ENCODE data around the gene CRAMP1. TPM values are rescaled to one million over a fixed set of nuclear protein-coding genes. Genes with fewer than 3 reads are reported as not detected.
A peak's percentile ranks its signal among the peaks of the same experiment; 100 is the strongest.

CRAMP1 gene
- total RNA-seq, 2 donors from 2014 or later, result 29.2 to 40.0 TPM

GRCh38 chr16:1673424-1674151, 61.4 kb downstream of the CRAMP1 start:
- no peaks in the 10 kb centered on the region for H3K27me3 ChIP-seq (ENCODE audit: control insufficient read depth, insufficient read depth, low read length, poor library complexity, severe bottlenecking)
- no peaks in the 10 kb centered on the region for H3K4me1 ChIP-seq (ENCODE audit: control insufficient read depth, insufficient read depth, low read length)
- no peak overlapping the region for H3K27ac ChIP-seq (ENCODE audit: low read depth, low read length)
- no peaks in the 10 kb centered on the region for H3K9me3 ChIP-seq (ENCODE audit: control insufficient read depth, low read length)
- no peak overlapping the region for H3K4me3 ChIP-seq (ENCODE audit: low read length)
- TF ChIP-seq CTCF (conservative IDR thresholded peaks at IDR 0.05), result no peak
- no peaks in the 10 kb centered on the region for H3K9me3 Mint-ChIP-seq
- H3K36me3 Mint-ChIP-seq (ENCODE audit: low read depth), result peaks cover 68% of the 10 kb centered on the region
- no peak overlapping the region for H3K9ac ChIP-seq (ENCODE audit: extremely low read depth, low read length, poor library complexity, severe bottlenecking)
- DNase-seq, result peak; percentile 24
- no peaks in the 10 kb centered on the region for H3K27me3 Mint-ChIP-seq (ENCODE audit: insufficient read depth)
- H3K4me3 Mint-ChIP-seq, result no peak overlapping the region
- WGBS, 2 experiments (ENCODE audit: insufficient coverage in 1 of 2, insufficient read length in 1 of 2), result 94 to 97% methylated on average over 25 to 26 of the region's 26 CpGs
- H3K27ac Mint-ChIP-seq, result no peak overlapping the region
- H3K4me1 Mint-ChIP-seq, result peaks cover 1% of the 10 kb centered on the region
- H3K36me3 ChIP-seq (ENCODE audit: control insufficient read depth, insufficient read depth, low read length), result peaks cover 75% of the 10 kb centered on the region

- Mint-ChIP-seq H3K36me3 (ENCODE audit: low read depth) (peaks cover 64% of the 10 kb centered on the region), H3K27ac (no peak overlapping the region), H3K9me3 (no peaks in the 10 kb centered on the region), H3K27me3 (ENCODE audit: insufficient read depth) (no peaks in the 10 kb centered on the region), H3K4me1 (peaks cover 6% of the 10 kb centered on the region), H3K4me3 (no peak overlapping the region)
- peak; percentile 37 for DNase-seq
- 93 to 100% methylated on average over 6 to 7 of the region's 7 CpGs for WGBS, 2 experiments (ENCODE audit: insufficient coverage in 1 of 2, insufficient read length in 1 of 2)
- Histone ChIP-seq H3K4me3 (ENCODE audit: low read length) (no peak overlapping the region), H3K4me1 (ENCODE audit: control insufficient read depth, insufficient read depth, low read length) (no peaks in the 10 kb centered on the region), H3K27me3 (ENCODE audit: control insufficient read depth, insufficient read depth, low read length, poor library complexity, severe bottlenecking) (no peaks in the 10 kb centered on the region), H3K36me3 (ENCODE audit: control insufficient read depth, insufficient read depth, low read length) (peaks cover 68% of the 10 kb centered on the region), H3K27ac (ENCODE audit: low read depth, low read length) (no peak overlapping the region), H3K9ac (ENCODE audit: extremely low read depth, low read length, poor library complexity, severe bottlenecking) (no peak overlapping the region), H3K9me3 (ENCODE audit: control insufficient read depth, low read length) (no peaks in the 10 kb centered on the region)
- no peak for TF ChIP-seq CTCF (conservative IDR thresholded peaks at IDR 0.05)
Measured at GRCh38 chr16:1674306-1674705, 62.1 kb downstream of the CRAMP1 start.

GRCh38 chr16:1674751-1675664, 62.8 kb downstream of the CRAMP1 start:
- peak; percentile 36 for DNase-seq
- Mint-ChIP-seq H3K27me3 (ENCODE audit: insufficient read depth) (no peaks in the 10 kb centered on the region), H3K4me3 (no peak overlapping the region), H3K9me3 (no peaks in the 10 kb centered on the region), H3K27ac (peak overlapping the region; percentile 29), H3K36me3 (ENCODE audit: low read depth) (peaks cover 60% of the 10 kb centered on the region), H3K4me1 (peaks cover 8% of the 10 kb centered on the region)
- Histone ChIP-seq H3K4me1 (ENCODE audit: control insufficient read depth, insufficient read depth, low read length) (no peaks in the 10 kb centered on the region), H3K9me3 (ENCODE audit: control insufficient read depth, low read length) (no peaks in the 10 kb centered on the region), H3K9ac (ENCODE audit: extremely low read depth, low read length, poor library complexity, severe bottlenecking) (no peak overlapping the region), H3K27ac (ENCODE audit: low read depth, low read length) (no peak overlapping the region), H3K36me3 (ENCODE audit: control insufficient read depth, insufficient read depth, low read length) (peaks cover 64% of the 10 kb centered on the region), H3K27me3 (ENCODE audit: control insufficient read depth, insufficient read depth, low read length, poor library complexity, severe bottlenecking) (no peaks in the 10 kb centered on the region), H3K4me3 (ENCODE audit: low read length) (no peak overlapping the region)
- WGBS, 2 experiments (ENCODE audit: insufficient coverage in 1 of 2, insufficient read length in 1 of 2), result 90 to 92% methylated on average over 13 to 19 of the region's 19 CpGs
- TF ChIP-seq CTCF (conservative IDR thresholded peaks at IDR 0.05), result no peak
